Ishikawa (cell line): ENCODE measurements around the gene MMAA.

Source experiments
- CEBPB ChIP-seq: IDR thresholded peaks from 2 replicates; pipeline ENCODE4 v1.6.1; 2012
- CREB1 ChIP-seq: IDR thresholded peaks from 2 replicates; pipeline ENCODE4 v1.6.1; 2012; ENCODE audit warnings: low read depth
- EP300 ChIP-seq: IDR thresholded peaks from 2 replicates; pipeline ENCODE4 v1.6.1; 2012; ENCODE audit warnings: borderline replicate concordance
- FOXM1 ChIP-seq: IDR thresholded peaks from 2 replicates; pipeline ENCODE4 v1.6.1; 2012; ENCODE audit warnings: low read depth, borderline replicate concordance
- NFIC ChIP-seq: IDR thresholded peaks from 2 replicates; pipeline ENCODE4 v1.6.1; 2012
- RAD21 ChIP-seq: IDR thresholded peaks from 2 replicates; pipeline ENCODE4 v1.6.1; 2012; ENCODE audit warnings: low read depth
- TAF1 ChIP-seq: IDR thresholded peaks from 2 replicates; pipeline ENCODE4 v1.6.1; 2012; ENCODE audit warnings: low read depth, mild to moderate bottlenecking
- TCF12 ChIP-seq: IDR thresholded peaks from 2 replicates; pipeline ENCODE4 v1.6.1; 2012; ENCODE audit warnings: low read depth
- TEAD4 ChIP-seq: IDR thresholded peaks from 2 replicates; pipeline ENCODE4 v1.6.1; 2012
- TF ChIP-seq, protein P1 (sequence below): IDR thresholded peaks from 2 replicates; pipeline ENCODE4 v1.6.1; 2012
- TF ChIP-seq, protein P2 (sequence below): IDR thresholded peaks from 2 replicates; pipeline ENCODE4 v1.6.1; 2012; ENCODE audit warnings: low read depth, mild to moderate bottlenecking

DNA sequence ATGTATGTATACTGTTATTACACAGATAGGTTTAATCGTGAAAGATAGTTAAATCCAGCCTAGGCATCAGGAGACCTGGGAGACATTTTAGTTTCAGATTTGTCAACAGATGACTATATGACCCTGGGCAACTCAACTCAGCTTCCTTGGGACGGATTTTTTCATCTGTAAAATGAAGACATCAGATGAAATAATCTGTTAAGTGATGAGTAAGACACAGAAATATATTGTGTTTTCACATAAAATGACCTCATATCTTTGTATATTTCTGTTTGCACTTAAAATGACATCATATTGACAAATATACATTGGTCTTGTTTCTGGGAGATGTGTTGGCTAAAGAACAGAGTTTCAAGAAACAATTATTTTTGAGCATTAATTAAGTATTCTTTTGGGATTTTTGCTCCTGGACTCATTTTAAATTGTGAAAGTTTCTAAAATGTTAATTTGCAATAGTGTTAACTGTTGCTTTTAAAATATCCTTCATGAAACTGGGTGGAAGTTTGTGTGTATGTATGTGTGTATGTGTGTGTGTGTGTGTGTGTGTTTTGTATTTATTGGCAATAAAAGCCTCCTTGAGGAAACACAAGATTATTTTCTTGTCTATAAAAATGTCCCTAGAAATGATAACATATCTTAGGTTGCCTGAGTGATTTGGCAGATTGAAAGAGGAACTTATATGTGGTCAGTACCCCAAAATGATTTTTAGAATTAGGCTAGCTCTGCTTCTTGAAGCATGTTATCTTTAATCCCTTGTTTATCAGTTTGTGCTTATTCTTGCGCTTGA lies 29.1 kb upstream of the MMAA start:
- TF ChIP-seq EP300, result no peak
- TF ChIP-seq TAF1, result no peak
- TF ChIP-seq, protein P1, sequence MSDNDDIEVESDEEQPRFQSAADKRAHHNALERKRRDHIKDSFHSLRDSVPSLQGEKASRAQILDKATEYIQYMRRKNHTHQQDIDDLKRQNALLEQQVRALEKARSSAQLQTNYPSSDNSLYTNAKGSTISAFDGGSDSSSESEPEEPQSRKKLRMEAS, result no peak
- no peak for TF ChIP-seq TCF12
- no peak for TF ChIP-seq CEBPB
- TF ChIP-seq, protein P2, sequence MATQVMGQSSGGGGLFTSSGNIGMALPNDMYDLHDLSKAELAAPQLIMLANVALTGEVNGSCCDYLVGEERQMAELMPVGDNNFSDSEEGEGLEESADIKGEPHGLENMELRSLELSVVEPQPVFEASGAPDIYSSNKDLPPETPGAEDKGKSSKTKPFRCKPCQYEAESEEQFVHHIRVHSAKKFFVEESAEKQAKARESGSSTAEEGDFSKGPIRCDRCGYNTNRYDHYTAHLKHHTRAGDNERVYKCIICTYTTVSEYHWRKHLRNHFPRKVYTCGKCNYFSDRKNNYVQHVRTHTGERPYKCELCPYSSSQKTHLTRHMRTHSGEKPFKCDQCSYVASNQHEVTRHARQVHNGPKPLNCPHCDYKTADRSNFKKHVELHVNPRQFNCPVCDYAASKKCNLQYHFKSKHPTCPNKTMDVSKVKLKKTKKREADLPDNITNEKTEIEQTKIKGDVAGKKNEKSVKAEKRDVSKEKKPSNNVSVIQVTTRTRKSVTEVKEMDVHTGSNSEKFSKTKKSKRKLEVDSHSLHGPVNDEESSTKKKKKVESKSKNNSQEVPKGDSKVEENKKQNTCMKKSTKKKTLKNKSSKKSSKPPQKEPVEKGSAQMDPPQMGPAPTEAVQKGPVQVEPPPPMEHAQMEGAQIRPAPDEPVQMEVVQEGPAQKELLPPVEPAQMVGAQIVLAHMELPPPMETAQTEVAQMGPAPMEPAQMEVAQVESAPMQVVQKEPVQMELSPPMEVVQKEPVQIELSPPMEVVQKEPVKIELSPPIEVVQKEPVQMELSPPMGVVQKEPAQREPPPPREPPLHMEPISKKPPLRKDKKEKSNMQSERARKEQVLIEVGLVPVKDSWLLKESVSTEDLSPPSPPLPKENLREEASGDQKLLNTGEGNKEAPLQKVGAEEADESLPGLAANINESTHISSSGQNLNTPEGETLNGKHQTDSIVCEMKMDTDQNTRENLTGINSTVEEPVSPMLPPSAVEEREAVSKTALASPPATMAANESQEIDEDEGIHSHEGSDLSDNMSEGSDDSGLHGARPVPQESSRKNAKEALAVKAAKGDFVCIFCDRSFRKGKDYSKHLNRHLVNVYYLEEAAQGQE, result no peak
- TF ChIP-seq TEAD4, result no peak
- TF ChIP-seq NFIC, result no peak
- no peak for TF ChIP-seq RAD21
- no peak for TF ChIP-seq FOXM1
- no peak for TF ChIP-seq CREB1
